Upper lobe of left lung (tissue), 6 donors: ENCODE data around the gene PSD2. TPM values are rescaled to one million over a fixed set of nuclear protein-coding genes. Genes with fewer than 3 reads are reported as not detected.

Source experiments
- ATAC-seq, 2 donors: fragments of 200-7000 bp; cut with Tn5 transposase; one replicate each; pipeline ENCODE4 v1.9.1; 2022; ENCODE audit warnings: mild to moderate bottlenecking in 2 of 2, moderate library complexity in 2 of 2; ENCODE audit not compliant: low FRiP score in 2 of 2
- DNase-seq, 2 donors: peaks; one replicate each; pipeline ENCODE4 v3.0.0-alpha.2; 2019 to 2020
- H3K27ac ChIP-seq, 4 donors: fragments of 200-600 bp; sonication (generic); one replicate each; pipeline ENCODE4 v1.5.1; 2016 to 2019
- H3K27me3 ChIP-seq, 4 donors: fragments of 200-600 bp; sonication (generic); one replicate each; pipeline ENCODE4 v1.5.1; 2017 to 2019
- H3K36me3 ChIP-seq, 4 donors: fragments of 200-600 bp; sonication (generic); one replicate each; pipeline ENCODE4 v1.5.1; 2016 to 2019
- H3K4me1 ChIP-seq, 4 donors: fragments of 200-600 bp; sonication (generic); one replicate each; pipeline ENCODE4 v1.5.1; 2018 to 2019
- H3K4me3 ChIP-seq, 4 donors: fragments of 200-600 bp; sonication (generic); one replicate each; pipeline ENCODE4 v1.5.1; 2017 to 2019; ENCODE audit warnings: mild to moderate bottlenecking in 2 of 4, moderate library complexity in 1 of 4
- H3K9me3 ChIP-seq, 4 donors: fragments of 200-600 bp; sonication (generic); one replicate each; pipeline ENCODE4 v1.5.1; 2018 to 2019
- CTCF ChIP-seq, 6 experiments: fragments of 450-650 bp in 4 of 6; fragments of 200-600 bp in 2 of 6; sonication (generic) in 2 of 6; IDR thresholded peaks; one replicate each; pipeline ENCODE4 v1.5.1; 2016 to 2019; ENCODE audit warnings: antibody characterized with exemption in 6 of 6
- EP300 ChIP-seq, 4 donors: sonication (generic); formaldehyde crosslinking; IDR thresholded peaks; one replicate each; pipeline ENCODE4 v1.5.1; 2017; ENCODE audit warnings: antibody characterized with exemption in 4 of 4, control low read depth in 2 of 4
- POLR2A ChIP-seq, 4 donors: fragments of 450-650 bp; IDR thresholded peaks; one replicate each; pipeline ENCODE4 v1.5.1; 2016 to 2017; ENCODE audit warnings: antibody characterized with exemption in 4 of 4, mild to moderate bottlenecking in 2 of 4
- POLR2AphosphoS5 ChIP-seq, 2 donors: sonication (generic); formaldehyde crosslinking; IDR thresholded peaks; one replicate each; pipeline ENCODE4 v1.5.1; 2017; ENCODE audit warnings: antibody characterized with exemption in 2 of 2
- WGBS, 2 donors: methylation state at CpG; one replicate each; pipeline ENCODE4 v1.1.5; 2017 to 2018; 5-methylcytosine and 5-hydroxymethylcytosine counted together
- total RNA-seq, 6 donors: library from RNA; depleted of rRNA in 4 of 6; stranded (reverse); fragments of >200 nt in 4 of 6; gene quantifications; one replicate each; pipeline versions ENCODE4 v1.1.0 to v1.2.1, GENCODE V29; 2016 to 2021
- donor health status: DM: no; HTN: no; CAD: no; lungs with moderate emphysema.
- donor health status: DM: no; HTN: yes; CAD: no; lungs with severe emphysema.

The PSD2 gene
- total RNA-seq, 6 donors from 2014 or later: 0.10 to 0.15 (median 0.11) TPM; not detected in 3

- no peak overlapping the region for H3K27ac ChIP-seq
- H3K4me1 ChIP-seq: peaks cover 3 to 8% (median 6%) of the 10 kb centered on the region in 4 donors
- TF ChIP-seq POLR2A (IDR thresholded peaks at IDR 0.05) (no peak), CTCF (IDR thresholded peaks at IDR 0.05) (no peak), POLR2AphosphoS5 (IDR thresholded peaks at IDR 0.05) (no peak), EP300 (IDR thresholded peaks at IDR 0.05) (no peak)
- ATAC-seq (no peak), DNase-seq (no peak)
- H3K27me3 ChIP-seq: peaks cover 0 to 19% (median 7%) of the 10 kb centered on the region in 4 donors
- H3K36me3 ChIP-seq: no peaks in the 10 kb centered on the region
- no peaks in the 10 kb centered on the region for H3K9me3 ChIP-seq
- 92 to 100% methylated on average over 1 to 2 of the region's 2 CpGs for WGBS, 2 donors
- no peak overlapping the region for H3K4me3 ChIP-seq
These were observed 38.6 kb upstream of the PSD2 start for GRCh38 chr5:139756971-139757370.

- no peak for ATAC-seq
- DNase-seq: no peak
- H3K4me3 ChIP-seq: no peak overlapping the region
- H3K9me3 ChIP-seq: no peaks in the 10 kb centered on the region
- no peaks in the 10 kb centered on the region for H3K36me3 ChIP-seq
- H3K4me1 ChIP-seq: peaks cover 3 to 8% (median 6%) of the 10 kb centered on the region in 4 donors
- TF ChIP-seq EP300 (IDR thresholded peaks at IDR 0.05) (no peak), POLR2A (IDR thresholded peaks at IDR 0.05) (no peak), CTCF (IDR thresholded peaks at IDR 0.05) (no peak), POLR2AphosphoS5 (IDR thresholded peaks at IDR 0.05) (no peak)
- 81 to 85% methylated on average over 11 of the region's 11 CpGs for WGBS, 2 donors
- H3K27me3 ChIP-seq: peaks cover 0 to 19% (median 7%) of the 10 kb centered on the region in 4 donors
- no peak overlapping the region for H3K27ac ChIP-seq
These were observed 37.7 kb upstream of the PSD2 start for GRCh38 chr5:139757727-139758509.

GRCh38 chr5:139758510-139759075 is 37.0 kb upstream of the PSD2 start:
- Histone ChIP-seq H3K36me3 (no peaks in the 10 kb centered on the region), H3K27me3 (peaks cover 0 to 19% (median 7%) of the 10 kb centered on the region in 4 donors), H3K9me3 (no peaks in the 10 kb centered on the region), H3K4me1 (peaks cover 3 to 8% (median 6%) of the 10 kb centered on the region in 4 donors), H3K4me3 (no peak overlapping the region), H3K27ac (no peak overlapping the region)
- DNase-seq (no peak), ATAC-seq (no peak)
- TF ChIP-seq CTCF (IDR thresholded peaks at IDR 0.05) (no peak), EP300 (IDR thresholded peaks at IDR 0.05) (no peak), POLR2A (IDR thresholded peaks at IDR 0.05) (no peak), POLR2AphosphoS5 (IDR thresholded peaks at IDR 0.05) (no peak)
- WGBS, 2 donors: 86% methylated on average over 7 of the region's 7 CpGs

- peaks cover 3 to 12% (median 6%) of the 10 kb centered on the region in 4 donors for H3K4me1 ChIP-seq
- H3K9me3 ChIP-seq: no peaks in the 10 kb centered on the region
- no peaks in the 10 kb centered on the region for H3K36me3 ChIP-seq
- ATAC-seq (no peak), DNase-seq (peak in 1 of 2 donors; percentile 82)
- H3K4me3 ChIP-seq: no peak overlapping the region
- WGBS, 2 donors: 46 to 69% methylated on average over 35 to 36 of the region's 36 CpGs
- peaks cover 0 to 24% (median 11%) of the 10 kb centered on the region in 4 donors for H3K27me3 ChIP-seq
- no peak for TF ChIP-seq CTCF (IDR thresholded peaks at IDR 0.05)
- no peak for TF ChIP-seq POLR2AphosphoS5 (IDR thresholded peaks at IDR 0.05)
- TF ChIP-seq POLR2A (IDR thresholded peaks at IDR 0.05): no peak
- no peak for TF ChIP-seq EP300 (IDR thresholded peaks at IDR 0.05)
- H3K27ac ChIP-seq: no peak overlapping the region
These were observed 36.3 kb upstream of the PSD2 start for GRCh38 chr5:139759219-139759721.
